Stimulated activated CD4-positive, alpha-beta T cell treated with anti-CD3 and anti-CD28 coated beads, TNF-alpha, amount 100 ng/mL, for 24 hours (primary cell): Measurements from ENCODE around the gene SIPA1L3.
"Not testable (repeated sequence)": the region's sequence is repeated elsewhere in the genome, so short reads cannot be mapped to it uniquely, and the experiment has no call there.

Experiments used
- DNase-seq, 3 experiments: peaks; one replicate each; pipeline ENCODE4 v3.0.0-alpha.2; 2020; ENCODE audit warnings: low read depth in 3 of 3

SIPA1L3 gene

DNA sequence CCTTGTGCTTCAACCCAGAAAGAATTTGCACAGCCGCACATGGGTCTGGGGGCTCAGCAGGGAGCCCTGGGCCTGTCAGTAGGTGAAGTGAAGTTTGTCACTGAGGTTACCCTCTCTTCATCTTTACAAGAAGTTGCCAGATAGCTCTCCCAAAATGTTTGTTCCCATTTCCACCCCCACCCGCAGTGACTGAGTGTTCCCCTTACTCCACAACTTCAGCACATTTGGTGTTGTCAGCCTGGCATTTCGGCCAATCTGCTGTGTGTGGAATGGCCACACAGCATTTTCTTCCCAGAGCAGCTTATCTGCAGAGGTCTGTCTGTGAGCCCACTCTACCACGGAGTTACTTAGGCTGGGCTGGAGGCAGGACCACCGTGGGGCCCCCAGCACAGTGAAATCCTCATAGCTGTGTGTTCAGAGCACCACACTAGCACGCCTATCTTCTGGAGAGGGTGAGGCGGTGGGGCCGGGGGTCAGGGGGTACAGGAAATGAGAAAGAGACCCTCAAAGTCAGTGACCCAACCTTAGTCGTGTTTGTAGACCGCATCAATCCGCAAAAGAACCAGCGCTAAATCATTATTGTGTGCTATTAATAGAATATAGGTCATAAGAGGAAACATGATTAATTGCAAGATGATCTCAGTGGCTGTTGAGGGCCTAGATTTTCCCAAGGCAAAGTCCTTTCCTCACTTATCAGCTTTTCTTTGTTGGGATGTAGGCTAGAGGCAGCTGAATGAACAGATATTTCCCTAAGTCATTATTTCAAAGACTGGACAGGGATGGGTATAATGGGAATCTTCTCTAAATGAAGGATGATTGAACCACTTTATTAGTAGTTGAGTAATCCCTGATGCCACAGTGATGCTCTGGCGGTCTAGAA, 116.0 kb downstream of the SIPA1L3 start:
- DNase-seq, result no peak

GRCh38 chr19:38023671-38024541, 116.9 kb downstream of the SIPA1L3 start:
- DNase-seq, result no peak

- DNase-seq, result no peak
Measured at GRCh38 chr19:38024992-38025908, 118.2 kb downstream of the SIPA1L3 start.

- no peak for DNase-seq
Measured at GRCh38 chr19:38025909-38026307, 118.9 kb downstream of the SIPA1L3 start.

DNA sequence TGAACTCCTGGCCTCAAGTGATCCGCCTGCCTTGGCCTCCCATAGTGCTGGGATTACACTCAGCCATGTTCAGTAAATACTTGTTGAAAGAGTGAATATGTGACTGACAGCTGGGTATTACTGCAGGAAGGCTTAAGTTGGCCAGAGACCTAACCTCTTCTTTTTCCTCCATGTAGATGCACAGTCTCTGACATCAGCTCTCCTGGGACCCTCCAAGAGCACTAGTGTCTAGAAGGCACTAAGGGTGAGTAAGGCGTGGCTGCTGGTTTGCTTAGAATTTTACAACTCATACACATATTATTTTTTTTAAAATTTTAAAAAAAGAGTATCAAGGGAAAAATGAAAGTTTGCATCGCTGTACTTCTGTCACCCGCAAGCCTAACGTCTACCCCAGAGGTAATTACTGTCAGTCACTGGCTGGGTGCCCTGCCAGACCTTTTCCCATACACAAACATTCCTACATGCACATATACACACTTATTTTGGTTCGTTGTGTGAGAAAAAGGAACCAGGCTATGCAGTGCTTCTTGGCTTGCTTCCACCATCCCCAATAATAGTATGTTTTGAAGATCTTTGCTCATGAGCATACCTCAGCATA, 122.0 kb downstream of the SIPA1L3 start:
- no peak for DNase-seq

DNA sequence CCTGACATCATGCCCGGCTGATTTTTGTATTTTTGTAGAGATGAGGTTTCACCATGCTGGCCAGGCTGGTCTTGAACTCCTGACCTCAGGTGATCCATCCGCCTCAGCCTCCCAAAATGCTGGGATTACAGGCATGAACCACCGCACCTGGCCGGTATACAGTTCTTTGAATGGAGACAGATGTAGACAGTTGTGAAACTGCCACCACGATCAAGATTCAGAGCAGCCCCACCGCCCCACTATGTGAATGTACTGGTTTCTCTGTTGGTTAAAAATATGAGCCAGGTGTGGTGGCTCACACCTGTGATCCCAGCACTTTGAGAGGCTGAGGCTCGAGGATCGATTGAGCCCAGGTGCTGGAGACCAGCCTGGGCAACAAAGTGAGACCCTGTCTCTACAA, 123.0 kb downstream of the SIPA1L3 start:
- DNase-seq, result not testable (repeated sequence)

GRCh38 chr19:38030686-38031422, 123.8 kb downstream of the SIPA1L3 start:
- no peak for DNase-seq

- no peak for DNase-seq
Measured at GRCh38 chr19:38031423-38031770, 124.4 kb downstream of the SIPA1L3 start.

DNA sequence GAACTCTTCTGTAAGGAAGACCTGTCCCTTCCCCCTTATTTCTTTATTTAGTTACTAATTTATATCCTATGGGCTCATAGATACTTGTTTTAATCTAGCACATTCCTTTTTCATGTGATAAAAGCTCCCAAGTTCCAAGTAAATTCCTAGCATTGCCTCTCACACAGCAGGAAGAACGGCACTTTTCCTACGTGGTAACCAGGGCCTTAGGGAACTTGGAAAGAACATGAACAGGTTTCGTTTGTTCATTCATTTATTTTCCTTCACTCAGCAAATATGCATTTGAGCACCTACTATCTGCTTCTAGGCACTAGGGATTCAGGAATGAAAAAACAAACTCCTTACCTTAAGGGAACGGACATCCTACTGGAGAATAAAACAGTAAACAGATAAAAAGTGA, 125.1 kb downstream of the SIPA1L3 start:
- no peak for DNase-seq

DNA sequence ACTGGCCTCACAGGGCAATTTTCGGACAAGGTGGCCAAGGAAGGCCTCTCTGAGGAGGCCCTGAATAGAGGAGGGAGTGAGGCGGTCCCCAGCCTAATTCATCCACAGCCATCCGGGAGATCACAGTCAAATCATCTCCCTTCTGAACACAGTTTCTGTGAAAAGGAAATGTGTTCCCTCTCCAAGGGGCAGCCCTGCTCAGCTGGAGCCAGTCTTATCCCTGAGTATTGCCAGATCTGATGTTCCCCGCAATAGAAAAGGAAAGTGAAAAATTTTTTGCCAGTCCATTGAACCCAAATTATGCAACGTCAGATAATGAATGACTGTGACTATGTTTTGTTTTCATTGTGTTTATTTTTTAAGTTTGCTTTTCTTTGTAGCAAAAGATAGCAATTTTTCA, 125.9 kb downstream of the SIPA1L3 start:
- no peak for DNase-seq

GRCh38 chr19:38033658-38034491, 126.9 kb downstream of the SIPA1L3 start:
- DNase-seq, result no peak

- DNase-seq, result no peak
Measured at GRCh38 chr19:38034492-38034860, 127.5 kb downstream of the SIPA1L3 start.

GRCh38 chr19:38035515-38036495, 128.8 kb downstream of the SIPA1L3 start:
- DNase-seq, result no peak

DNA sequence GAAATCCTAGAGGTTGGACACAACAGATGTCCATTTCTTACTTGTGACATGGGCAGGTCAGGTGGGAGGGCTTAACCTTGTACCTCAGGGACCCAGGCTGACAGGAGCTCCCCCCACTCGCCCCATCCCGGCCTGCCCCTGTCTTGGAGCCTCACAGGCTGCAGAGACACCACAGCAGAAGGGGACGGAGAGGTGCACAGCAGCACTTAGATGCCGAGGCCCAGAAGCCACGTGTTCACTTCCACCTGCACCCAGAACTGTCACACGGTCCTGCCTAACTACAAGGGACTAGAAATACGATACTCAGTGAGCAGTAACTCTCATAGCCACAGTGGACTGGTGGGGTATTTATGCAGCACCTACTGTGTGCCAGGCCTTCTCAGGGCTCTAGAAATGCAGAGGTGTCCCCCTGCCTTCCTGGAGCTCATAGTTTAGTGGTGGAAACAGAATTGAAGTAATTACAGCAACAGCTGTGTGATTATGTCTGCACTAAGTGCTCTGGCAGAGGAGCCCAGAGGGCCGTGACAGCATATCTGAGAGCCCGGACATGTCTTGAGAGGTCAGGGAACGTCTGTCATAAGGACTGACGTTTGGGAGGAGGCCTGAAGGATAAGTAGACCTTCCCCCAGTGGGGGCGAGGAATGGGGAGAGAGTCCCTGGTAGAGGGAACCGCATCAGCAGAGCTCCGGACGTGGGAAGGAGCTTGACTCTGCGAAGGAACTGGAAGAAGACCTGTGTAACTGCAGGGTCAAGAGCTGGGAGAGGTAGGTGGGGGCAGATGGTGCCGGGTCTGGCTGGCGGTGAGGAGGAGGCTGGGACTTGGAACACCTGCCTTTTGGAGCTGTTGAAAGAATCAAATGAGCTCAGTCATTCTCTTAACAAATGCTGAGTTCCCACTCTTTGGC, 130.0 kb downstream of the SIPA1L3 start:
- no peak for DNase-seq

GRCh38 chr19:38039966-38040365, 133.0 kb downstream of the SIPA1L3 start:
- DNase-seq, result no peak

- no peak for DNase-seq
Measured at GRCh38 chr19:38042132-38042531, 135.1 kb downstream of the SIPA1L3 start.

- DNase-seq, result no peak
Measured at GRCh38 chr19:38043649-38044144, 136.7 kb downstream of the SIPA1L3 start.
